Amygdala (tissue), 56 donors: Measurements from ENCODE around the gene SORL1.

Experiments
- DNase-seq, 56 donors: peaks; one replicate each; lab custom pipeline; 2025; lab: John Stamatoyannopoulos, UW

Gene SORL1

DNA sequence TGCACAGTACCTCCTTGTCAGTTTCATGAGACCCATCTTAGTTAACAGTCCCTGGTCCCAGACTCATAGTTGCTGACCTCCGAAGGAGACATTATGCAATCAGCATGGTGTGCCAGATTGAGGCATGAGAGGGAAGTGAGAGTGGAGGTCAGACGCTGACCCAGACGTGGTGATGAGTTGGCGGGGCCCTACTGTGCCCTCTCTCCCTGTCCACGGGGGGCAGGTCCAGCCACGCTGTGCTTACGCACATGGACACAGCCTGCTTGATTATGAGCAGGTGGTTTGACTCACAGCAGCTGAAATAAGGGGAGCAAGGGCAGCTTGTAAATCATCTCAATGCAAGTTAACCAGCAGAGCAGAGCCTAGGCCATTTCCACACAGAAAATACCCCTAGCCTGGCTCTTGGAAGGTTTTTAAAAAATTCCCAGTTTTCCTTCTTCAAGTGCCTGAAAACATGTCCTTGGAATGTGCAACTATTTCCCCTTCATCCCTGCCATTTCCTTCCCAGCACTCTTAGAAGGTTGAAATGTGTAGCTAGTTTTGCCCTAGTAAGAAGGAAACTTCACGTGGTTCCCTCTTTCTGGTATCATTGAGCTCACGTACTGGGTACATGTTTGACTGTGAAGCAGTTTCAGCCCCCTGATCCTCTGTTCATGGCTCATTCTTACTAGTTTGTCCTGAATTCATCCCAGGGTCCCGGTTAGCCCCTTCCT lies 123.3 kb downstream of the SORL1 start:
- peak in 41 of 56 donors; percentile 11 to 76 (median 47) for DNase-seq

GRCh38 chr11:121575963-121576290 lies 123.8 kb downstream of the SORL1 start:
- DNase-seq = no peak

- peak in 3 of 56 donors; percentile 25 to 29 (median 27) for DNase-seq
Observed at GRCh38 chr11:121576531-121576930, 124.4 kb downstream of the SORL1 start.

DNA sequence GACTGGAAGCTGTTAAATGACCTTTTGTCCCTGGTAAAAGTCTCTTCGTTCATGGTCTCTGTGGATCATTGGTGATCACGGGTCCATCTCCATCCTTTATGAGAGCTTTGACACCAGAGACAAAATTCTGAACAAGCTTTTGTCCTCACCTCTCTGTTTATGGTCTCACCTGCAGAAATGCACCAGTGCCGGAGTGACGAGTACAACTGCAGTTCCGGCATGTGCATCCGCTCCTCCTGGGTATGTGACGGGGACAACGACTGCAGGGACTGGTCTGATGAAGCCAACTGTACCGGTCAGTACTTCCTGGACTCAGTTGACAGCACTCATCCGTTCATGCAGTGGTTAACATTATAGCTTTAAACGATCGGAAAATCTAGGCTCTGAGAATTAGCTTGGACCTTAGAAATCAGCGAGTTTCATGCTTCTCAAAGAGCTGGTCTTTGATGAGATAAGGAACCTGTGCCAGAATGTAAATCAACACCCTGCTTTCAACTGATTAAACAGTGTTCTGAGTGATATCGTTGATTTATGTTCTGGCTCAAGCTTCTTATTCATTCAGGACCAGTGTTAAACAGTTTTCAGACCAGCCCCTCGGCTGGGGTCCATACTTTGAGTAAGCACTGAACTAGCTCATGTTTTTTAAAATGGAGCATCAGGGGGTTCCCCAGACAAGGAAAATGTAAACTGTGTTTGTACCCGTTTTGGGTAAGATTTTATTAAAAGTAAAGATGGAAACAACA lies 125.2 kb downstream of the SORL1 start:
- no peak for DNase-seq

DNA sequence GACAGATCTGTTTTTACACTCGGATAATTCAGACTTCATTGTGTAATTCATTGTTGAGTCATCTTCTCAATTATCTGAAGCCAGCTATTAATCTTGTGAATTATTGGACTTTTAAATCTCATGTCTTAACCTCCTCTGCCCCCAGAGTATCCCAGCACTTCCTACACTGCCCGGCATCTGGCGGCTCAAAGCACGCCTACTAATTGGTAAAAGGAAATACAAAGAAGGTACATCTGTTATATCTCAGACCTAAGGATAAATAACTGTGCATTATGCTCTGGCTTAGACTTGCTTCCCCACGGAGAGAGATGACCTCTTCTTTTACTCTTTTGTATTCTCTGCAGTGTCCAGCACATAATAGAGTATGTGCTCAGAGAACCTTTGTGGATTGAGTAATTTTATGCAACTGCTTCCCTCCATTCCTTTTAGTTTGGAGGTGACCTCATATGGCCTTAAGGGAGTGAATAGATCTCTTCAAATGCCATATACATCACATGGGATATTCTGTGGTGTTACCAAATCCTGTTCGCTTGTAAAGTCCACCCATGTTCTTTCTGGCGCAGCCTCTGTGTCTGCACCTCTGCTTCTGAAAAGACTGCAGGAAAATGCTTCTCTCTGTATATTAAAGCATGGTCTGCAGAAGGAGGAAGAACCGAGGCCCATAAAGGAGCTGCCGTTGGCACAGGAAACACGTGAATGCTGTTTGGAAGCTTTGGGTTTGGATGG lies 126.3 kb downstream of the SORL1 start:
- peak in 1 of 56 donors; percentile 28 for DNase-seq

DNA sequence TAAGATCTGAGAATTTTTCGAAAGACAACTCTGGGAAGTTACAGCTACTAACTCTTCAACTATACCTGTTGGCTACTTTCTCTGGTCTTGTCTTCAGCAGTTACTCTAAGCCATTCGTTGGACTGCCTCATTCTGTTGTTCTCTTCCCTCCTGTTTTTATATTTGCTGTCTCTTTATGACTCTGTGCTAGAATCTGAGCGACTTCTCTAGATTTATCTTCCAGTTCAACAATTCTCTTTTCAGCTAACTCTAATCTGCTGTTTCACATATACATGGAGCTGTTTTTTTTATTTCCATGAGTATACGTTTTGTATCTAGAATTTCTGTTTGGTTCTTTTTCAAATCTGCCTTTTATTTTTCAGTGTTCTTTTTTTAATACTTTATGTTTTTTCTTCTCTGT lies 128.0 kb downstream of the SORL1 start:
- DNase-seq = no peak

DNA sequence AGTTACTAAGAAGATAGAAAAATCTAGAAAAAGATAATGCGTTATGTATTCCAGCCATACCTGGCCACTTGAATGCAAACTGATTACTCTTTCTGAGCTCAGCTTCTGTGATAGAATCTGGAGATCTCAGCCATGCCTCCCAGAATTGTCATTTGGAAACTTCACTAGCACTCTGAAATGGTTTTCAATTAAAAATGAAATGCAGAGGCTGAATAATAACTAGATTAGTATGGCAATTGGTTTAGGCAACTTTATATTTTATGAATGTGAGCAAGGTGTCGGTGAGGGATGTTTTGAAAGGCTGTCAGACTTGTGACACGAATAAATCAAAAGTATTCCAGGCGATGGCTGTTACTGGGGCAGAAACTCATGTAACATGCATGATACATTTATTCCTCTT lies 129.5 kb downstream of the SORL1 start:
- no peak for DNase-seq

DNA sequence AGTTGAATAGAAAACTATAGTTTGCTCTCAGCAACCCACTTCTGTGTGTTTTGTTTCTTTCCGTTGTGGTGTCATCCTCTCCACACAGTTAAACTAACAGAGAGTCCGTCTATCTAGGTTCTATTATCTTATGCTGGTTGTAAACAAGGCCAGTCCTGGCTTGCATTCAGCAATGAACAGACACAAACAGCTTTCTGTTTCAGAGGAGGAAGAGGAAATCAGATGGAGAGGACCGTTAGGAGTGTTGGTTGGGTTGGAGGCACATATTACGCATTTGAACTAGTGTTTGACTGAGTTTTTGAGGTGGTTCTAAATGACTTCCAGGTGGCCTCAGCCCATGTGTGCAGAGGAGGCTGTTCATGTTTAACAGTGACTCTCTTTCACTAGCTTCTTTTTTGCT lies 130.2 kb downstream of the SORL1 start:
- peak in 1 of 56 donors; percentile 15 for DNase-seq

DNA sequence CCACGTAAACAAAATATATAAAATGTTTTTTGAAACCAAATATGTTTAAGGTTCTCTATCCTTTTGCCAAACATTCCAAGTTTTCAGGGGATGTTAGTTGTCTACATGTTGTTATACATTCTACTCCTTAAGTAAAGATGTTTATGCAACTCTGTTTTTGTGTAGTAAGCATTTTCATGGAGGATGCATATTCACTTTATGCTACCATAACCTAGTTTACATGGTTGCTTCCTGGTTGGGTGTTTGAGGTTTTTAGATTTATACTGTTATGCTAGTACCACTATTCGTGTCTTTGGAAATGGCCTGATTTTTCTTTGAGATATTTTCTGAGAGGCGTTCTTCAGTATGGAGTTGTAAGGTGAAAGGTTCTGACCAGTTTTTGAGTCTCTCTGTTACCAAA lies 131.7 kb downstream of the SORL1 start:
- DNase-seq = no peak

GRCh38 chr11:121586750-121587149 lies 134.6 kb downstream of the SORL1 start:
- no peak for DNase-seq

GRCh38 chr11:121587182-121587581 lies 135.1 kb downstream of the SORL1 start:
- no peak for DNase-seq

GRCh38 chr11:121588747-121589146 lies 136.6 kb downstream of the SORL1 start:
- no peak for DNase-seq

DNA sequence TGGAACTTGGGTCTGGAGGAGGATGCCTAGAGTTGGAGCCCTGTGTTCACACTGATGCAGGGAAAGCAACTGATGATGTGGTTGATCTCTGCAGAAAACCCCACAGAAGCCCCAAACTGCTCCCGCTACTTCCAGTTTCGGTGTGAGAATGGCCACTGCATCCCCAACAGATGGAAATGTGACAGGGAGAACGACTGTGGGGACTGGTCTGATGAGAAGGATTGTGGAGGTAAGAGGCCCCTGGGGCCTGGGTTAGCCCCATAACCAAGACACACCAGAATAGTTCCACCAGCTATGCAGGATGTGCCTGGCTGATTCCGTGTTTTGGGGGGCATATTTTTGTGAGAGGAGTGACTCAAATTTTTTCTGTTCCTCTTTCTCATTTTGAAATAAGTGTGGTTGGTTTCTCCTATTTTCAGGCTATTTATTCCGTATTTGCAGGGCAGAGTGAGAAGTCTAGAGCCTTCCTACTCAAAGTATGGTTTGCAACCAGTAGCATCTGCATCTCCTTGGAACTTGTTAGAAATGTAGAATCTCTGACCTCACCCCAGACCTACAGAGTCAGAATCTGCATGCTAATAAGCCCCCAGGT lies 137.9 kb downstream of the SORL1 start:
- DNase-seq = peak in 14 of 56 donors; percentile 14 to 68 (median 28)

- DNase-seq = no peak
Observed at GRCh38 chr11:121590772-121591404, 138.8 kb downstream of the SORL1 start.

DNA sequence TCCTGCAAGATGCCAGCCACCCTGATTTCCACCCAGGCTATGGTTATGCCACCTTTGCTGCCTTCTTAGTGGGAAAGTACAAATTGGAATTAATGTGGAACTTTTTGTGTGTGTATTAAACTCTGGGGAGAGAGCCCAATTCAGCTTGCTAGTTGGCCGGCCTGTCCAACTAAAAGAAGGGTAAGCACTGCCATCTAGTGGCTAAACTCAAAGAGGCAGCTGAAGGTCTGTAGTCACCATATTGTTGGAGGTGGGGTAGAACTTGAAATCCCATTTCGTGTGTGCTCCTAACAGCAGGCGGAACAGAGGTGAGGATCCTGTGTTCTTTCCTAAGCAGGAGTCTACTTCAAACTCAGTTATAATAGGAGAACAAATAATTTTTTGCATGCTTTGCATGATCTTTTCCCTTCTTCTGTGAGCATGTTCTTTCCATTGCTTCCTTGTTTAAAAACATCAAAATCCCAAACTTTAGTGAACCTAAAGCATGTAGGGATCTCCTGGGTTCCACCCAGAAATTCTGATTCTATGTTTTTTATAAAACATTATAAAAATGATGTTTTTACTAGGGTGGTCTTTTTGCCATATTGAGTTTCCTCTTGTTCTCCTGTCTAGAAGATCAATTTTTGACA lies 139.4 kb downstream of the SORL1 start:
- peak in 39 of 56 donors; percentile 12 to 84 (median 41) for DNase-seq

- DNase-seq = no peak
Observed at GRCh38 chr11:121592708-121593107, 140.6 kb downstream of the SORL1 start.

- peak in 1 of 56 donors; percentile 15 for DNase-seq
Observed at GRCh38 chr11:121595717-121596161, 143.6 kb downstream of the SORL1 start.

DNA sequence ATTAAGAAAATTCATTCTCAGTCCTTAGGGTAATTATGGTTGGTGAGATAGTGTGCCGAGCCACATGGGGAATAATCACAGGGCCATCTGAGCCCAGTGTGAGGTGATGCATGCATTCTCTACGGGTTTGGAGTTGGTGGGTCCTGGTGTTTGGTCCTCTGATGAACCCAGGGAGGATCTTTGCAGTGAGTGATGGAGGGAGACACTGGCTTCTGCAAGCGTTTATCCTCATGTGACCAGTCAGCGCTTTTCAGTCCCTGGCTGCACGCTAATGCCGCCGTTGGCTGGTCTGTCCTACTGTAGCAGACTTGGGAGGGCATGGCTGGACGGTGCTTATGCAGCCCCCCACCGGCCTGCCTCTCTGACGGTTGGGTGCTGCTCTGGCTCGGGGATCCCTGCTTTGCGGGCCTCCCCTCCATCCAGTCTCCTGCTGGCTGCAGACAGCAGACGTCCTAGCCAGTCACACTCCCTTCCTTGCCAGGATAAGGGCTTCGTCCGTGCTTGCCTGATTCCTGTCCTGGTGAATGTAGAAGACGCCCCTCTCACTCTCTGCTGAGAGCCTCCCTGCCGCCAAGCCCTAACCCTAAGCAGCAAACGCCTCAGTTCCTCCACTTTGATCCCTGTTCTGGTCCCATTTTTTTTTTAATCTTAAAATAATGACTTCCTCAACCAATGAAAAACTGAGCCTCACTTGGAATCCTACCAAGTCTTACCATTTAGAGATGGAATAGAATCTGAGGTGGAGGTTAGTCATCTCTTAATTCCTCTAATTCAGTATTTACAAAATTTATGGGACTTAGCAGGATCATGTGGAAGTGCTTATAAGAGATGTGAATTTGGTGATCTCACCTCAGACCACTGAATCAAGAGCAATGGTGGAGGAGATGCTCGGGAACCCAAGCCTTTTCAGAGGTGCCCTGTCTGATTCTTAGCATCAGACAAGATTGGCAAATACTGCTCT lies 144.4 kb downstream of the SORL1 start:
- DNase-seq = no peak

DNA sequence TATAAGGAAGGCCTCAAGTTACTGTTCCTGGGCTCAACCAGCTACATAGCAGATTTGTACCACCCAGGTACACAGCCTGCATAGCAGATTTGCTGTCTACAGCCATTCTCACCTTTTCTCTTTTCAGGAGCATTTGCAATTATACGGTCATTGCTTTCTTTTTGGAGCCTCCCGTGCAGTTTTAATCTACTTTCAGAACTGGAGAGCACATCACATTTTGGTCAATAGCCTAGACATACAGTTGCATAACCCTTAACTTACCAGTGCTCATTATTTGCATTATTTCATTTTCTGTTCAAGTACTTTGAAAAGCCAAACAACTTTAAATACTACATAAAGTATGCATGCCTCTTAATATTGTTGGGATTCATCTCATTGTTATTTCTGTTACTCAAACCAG lies 151.2 kb downstream of the SORL1 start:
- no peak for DNase-seq
